DOHH2 (cell line): Measurements from ENCODE around the gene SKAP2.

Experiments
- CTCF ChIP-seq: fragments of 200-600 bp; sonication (generic); IDR thresholded peaks from one replicate; pipeline ENCODE4 v1.5.1; 2014; ENCODE audit warnings: antibody characterized with exemption, mild to moderate bottlenecking, low read depth, low read length; ENCODE audit not compliant: poor library complexity, severe bottlenecking
- EZH2phosphoT487 ChIP-seq: fragments of 200-600 bp; sonication (generic); IDR thresholded peaks from 2 replicates; pipeline ENCODE4 v1.6.1; 2017; ENCODE audit warnings: borderline replicate concordance, mild to moderate bottlenecking, antibody characterized with exemption, low read length, moderate library complexity, mixed read lengths

DNA sequence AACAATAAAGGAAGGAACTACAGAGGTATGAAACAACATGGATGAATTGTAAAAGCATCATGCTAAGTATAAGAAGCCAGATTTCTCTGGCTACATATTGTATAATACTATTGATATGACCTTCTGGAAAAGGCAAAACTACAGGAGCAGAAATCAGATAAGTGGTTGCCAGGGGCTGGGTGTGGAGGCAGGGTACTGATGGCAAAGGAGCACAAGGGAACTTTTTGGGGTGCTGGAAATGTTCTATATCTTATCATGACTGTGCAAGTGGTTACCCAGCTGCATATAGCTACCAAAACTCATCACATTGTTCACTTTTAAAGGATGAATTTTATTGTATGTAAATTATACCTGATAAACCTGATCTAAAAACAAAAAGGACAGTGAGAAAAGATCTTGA lies 72.4 kb downstream of the SKAP2 start:
- no peak for TF ChIP-seq CTCF
- no peak for TF ChIP-seq EZH2phosphoT487
